ENCODE results near the gene CDH6.

The CDH6 gene

GRCh38 chr5:31193591-31194467 lies at the start of gene CDH6:
Gene CDH6 (plus strand): TSS chr5:31193686. CDS start chr5:31267474, 73,788 bp downstream.
- H3K4me2 ChIP-seq (ENCODE audit: low read depth, low read length, poor library complexity, severe bottlenecking) = no peak within 1 kb of the TSS
- no peaks in the 10 kb centered on the region for H3K4me1 ChIP-seq (ENCODE audit: insufficient read depth, low read length, poor library complexity, severe bottlenecking)
- no peaks in the 10 kb centered on the region for H4K20me1 ChIP-seq (ENCODE audit: insufficient read depth, low read length, poor library complexity, severe bottlenecking)
- no peaks in the 10 kb centered on the region for H3K9me3 ChIP-seq (ENCODE audit: insufficient read depth, low read depth, low read length)
- no peaks in the 10 kb centered on the region for H3F3A ChIP-seq (ENCODE audit: low read depth)
- H3K4me3 ChIP-seq (ENCODE audit: low read length, poor library complexity, severe bottlenecking) = no peak within 1 kb of the TSS
- H3K27me3 ChIP-seq (ENCODE audit: insufficient read depth, low read length, poor library complexity, severe bottlenecking) = no peaks in the 10 kb centered on the region
- no peaks in the 10 kb centered on the region for H3K36me3 ChIP-seq (ENCODE audit: insufficient read depth, low read length)
- H2AFZ ChIP-seq (ENCODE audit: low read length) = no peak within 1 kb of the TSS
- no peak within 1 kb of the TSS for H3K9ac ChIP-seq (ENCODE audit: low read depth, low read length, poor library complexity, severe bottlenecking)
- TF ChIP-seq EZH2phosphoT487 (IDR thresholded peaks at IDR 0.05; ENCODE audit: borderline replicate concordance) (no peak), CTCF (conservative IDR thresholded peaks at IDR 0.05; ENCODE audit: low read length) (no peak)
- no peaks in the 10 kb centered on the region for H3K79me2 ChIP-seq (ENCODE audit: insufficient read depth, low read length)
- H3K9me2 ChIP-seq (replicated peaks; ENCODE audit: low read depth, low read length) = no peaks in the 10 kb centered on the region

GRCh38 chr5:31144364-31144763 lies 49.1 kb upstream of the CDH6 start:
- H3K9ac ChIP-seq (ENCODE audit: low read depth, low read length, poor library complexity, severe bottlenecking) = no peak overlapping the region
- H3K9me3 ChIP-seq (ENCODE audit: insufficient read depth, low read depth, low read length) = no peaks in the 10 kb centered on the region
- no peaks in the 10 kb centered on the region for H3K27me3 ChIP-seq (ENCODE audit: insufficient read depth, low read length, poor library complexity, severe bottlenecking)
- H3K79me2 ChIP-seq (ENCODE audit: insufficient read depth, low read length) = no peaks in the 10 kb centered on the region
- H3K4me3 ChIP-seq (ENCODE audit: low read length, poor library complexity, severe bottlenecking) = no peak overlapping the region
- no peaks in the 10 kb centered on the region for H3K4me1 ChIP-seq (ENCODE audit: insufficient read depth, low read length, poor library complexity, severe bottlenecking)
- no peaks in the 10 kb centered on the region for H3F3A ChIP-seq (ENCODE audit: low read depth)
- no peak overlapping the region for H2AFZ ChIP-seq (ENCODE audit: low read length)
- no peak overlapping the region for H3K4me2 ChIP-seq (ENCODE audit: low read depth, low read length, poor library complexity, severe bottlenecking)
- no peak for TF ChIP-seq CTCF (conservative IDR thresholded peaks at IDR 0.05; ENCODE audit: low read length)
- no peak for TF ChIP-seq EZH2phosphoT487 (IDR thresholded peaks at IDR 0.05; ENCODE audit: borderline replicate concordance)
- H3K36me3 ChIP-seq (ENCODE audit: insufficient read depth, low read length) = no peaks in the 10 kb centered on the region
- H4K20me1 ChIP-seq (ENCODE audit: insufficient read depth, low read length, poor library complexity, severe bottlenecking) = no peaks in the 10 kb centered on the region
- H3K9me2 ChIP-seq (replicated peaks; ENCODE audit: low read depth, low read length) = no peaks in the 10 kb centered on the region

- H4K20me1 ChIP-seq (ENCODE audit: insufficient read depth, low read length, poor library complexity, severe bottlenecking) = no peaks in the 10 kb centered on the region
- no peaks in the 10 kb centered on the region for H3K79me2 ChIP-seq (ENCODE audit: insufficient read depth, low read length)
- no peak overlapping the region for H3K4me3 ChIP-seq (ENCODE audit: low read length, poor library complexity, severe bottlenecking)
- H3K9ac ChIP-seq (ENCODE audit: low read depth, low read length, poor library complexity, severe bottlenecking) = no peak overlapping the region
- H3K36me3 ChIP-seq (ENCODE audit: insufficient read depth, low read length) = no peaks in the 10 kb centered on the region
- H3K9me2 ChIP-seq (replicated peaks; ENCODE audit: low read depth, low read length) = no peaks in the 10 kb centered on the region
- no peaks in the 10 kb centered on the region for H3K27me3 ChIP-seq (ENCODE audit: insufficient read depth, low read length, poor library complexity, severe bottlenecking)
- H3F3A ChIP-seq (ENCODE audit: low read depth) = no peaks in the 10 kb centered on the region
- TF ChIP-seq EZH2phosphoT487 (IDR thresholded peaks at IDR 0.05; ENCODE audit: borderline replicate concordance) = no peak
- no peak for TF ChIP-seq CTCF (conservative IDR thresholded peaks at IDR 0.05; ENCODE audit: low read length)
- no peaks in the 10 kb centered on the region for H3K4me1 ChIP-seq (ENCODE audit: insufficient read depth, low read length, poor library complexity, severe bottlenecking)
- no peaks in the 10 kb centered on the region for H3K9me3 ChIP-seq (ENCODE audit: insufficient read depth, low read depth, low read length)
- no peak overlapping the region for H2AFZ ChIP-seq (ENCODE audit: low read length)
- no peak overlapping the region for H3K4me2 ChIP-seq (ENCODE audit: low read depth, low read length, poor library complexity, severe bottlenecking)
Observed at GRCh38 chr5:31148959-31149475, 44.5 kb upstream of the CDH6 start.

Measured in Loucy (cell line).